Pancreas (tissue), 10 donors: ENCODE data around the gene GAS6. TPM values are rescaled to one million over a fixed set of nuclear protein-coding genes. Genes with fewer than 3 reads are reported as not detected.

Experiments
- ATAC-seq, 4 donors: fragments of 200-7000 bp; cut with Tn5 transposase; one replicate each; pipeline versions ENCODE4 v1.8.0 to v1.9.1; 2020; ENCODE audit warnings: mild to moderate bottlenecking in 4 of 4, moderate library complexity in 4 of 4
- DNase-seq, 6 donors: peaks; one replicate each; pipeline ENCODE4 v3.0.0-alpha.2; 2020
- FAIRE-seq: peaks from 2 replicates; lab custom pipeline; 2012; peaks lifted over from hg19 to GRCh38; lab: Jason Lieb, UNC
- H3K27ac ChIP-seq, 4 donors: fragments of 200-600 bp; sonication (generic); 1 replicate in 3 of 4; 2 replicates in 1 of 4; pipeline versions ENCODE4 v1.5.0 to v1.8.0; 2020
- H3K27me3 ChIP-seq, 4 donors: fragments of 200-600 bp; one replicate each; pipeline ENCODE4 v1.8.0; 2021
- H3K36me3 ChIP-seq, 3 donors: fragments of 200-600 bp; sonication (generic) in 1 of 3; one replicate each; pipeline versions ENCODE4 v1.5.0 to v1.8.0; 2020 to 2021
- H3K4me1 ChIP-seq, 3 donors: fragments of 200-600 bp; one replicate each; pipeline ENCODE4 v1.8.0; 2021
- H3K4me3 ChIP-seq, 4 donors: fragments of 200-600 bp; sonication (generic) in 2 of 4; one replicate each; pipeline versions ENCODE4 v1.5.0 to v1.8.0; 2020 to 2021
- H3K9me3 ChIP-seq, 4 donors: fragments of 200-600 bp; one replicate each; pipeline ENCODE4 v1.8.0; 2021
- WGBS, 2 donors: extraction: QIAGEN DNeasy Blood & Tissue Kit; methylation state at CpG; one replicate each; pipeline ENCODE4 v1.1.7; 2013; 5-methylcytosine and 5-hydroxymethylcytosine counted together
- intact Hi-C, 3 donors: fragments of 100-400 bp; cut with DNase I; formaldehyde crosslinking; loops; one replicate each; pipeline versions ENCODE4 v1.11.1 to v1.14.2; 2022
- polyA plus RNA-seq, 2 donors: library from polyadenylated mRNA; stranded (reverse); fragments of 200-250 nt; gene quantifications; one replicate each; pipeline ENCODE4 v1.2.3, GENCODE V29; 2013
- total RNA-seq, 6 donors: library from RNA; stranded (reverse); fragmentation: NEBNext Ultra II Directional in 4 of 6; extraction: Animal tissue kit (Norgen Biotek cat#: 25700) in 4 of 6; gene quantifications; one replicate each; pipeline versions ENCODE4 v1.2.1 to v1.2.4, GENCODE V29; 2021 to 2023
- TF ChIP-seq, protein P1 (sequence below), 4 donors: fragments of 200-600 bp; sonication (generic) in 3 of 4; IDR thresholded peaks; one replicate each; pipeline versions ENCODE4 v1.5.0 to v1.8.0; 2021; ENCODE audit warnings: antibody characterized with exemption in 4 of 4
- donor health status: healthy with polysubstance abuse.
- donor health status: DM: no; HTN: no; CAD: no; lungs with moderate emphysema.
- donor health status: DM: no; HTN: no; CAD: no.
- donor health status: control.
- donor health status: control.
- donor health status: Bipolar disorder and iron deficiency.
- donor health status: DM: yes; HTN: yes; CAD: no.
- donor health status: DM: no; HTN: no; CAD: no.
- donor health status: DM: no; HTN: no; CAD: no.
- donor health status: DM: yes; HTN: yes; CAD: no.

GAS6 gene
- total and polyA plus RNA-seq, 8 donors = 24.3 to 124 (median 42.2) TPM

DNA sequence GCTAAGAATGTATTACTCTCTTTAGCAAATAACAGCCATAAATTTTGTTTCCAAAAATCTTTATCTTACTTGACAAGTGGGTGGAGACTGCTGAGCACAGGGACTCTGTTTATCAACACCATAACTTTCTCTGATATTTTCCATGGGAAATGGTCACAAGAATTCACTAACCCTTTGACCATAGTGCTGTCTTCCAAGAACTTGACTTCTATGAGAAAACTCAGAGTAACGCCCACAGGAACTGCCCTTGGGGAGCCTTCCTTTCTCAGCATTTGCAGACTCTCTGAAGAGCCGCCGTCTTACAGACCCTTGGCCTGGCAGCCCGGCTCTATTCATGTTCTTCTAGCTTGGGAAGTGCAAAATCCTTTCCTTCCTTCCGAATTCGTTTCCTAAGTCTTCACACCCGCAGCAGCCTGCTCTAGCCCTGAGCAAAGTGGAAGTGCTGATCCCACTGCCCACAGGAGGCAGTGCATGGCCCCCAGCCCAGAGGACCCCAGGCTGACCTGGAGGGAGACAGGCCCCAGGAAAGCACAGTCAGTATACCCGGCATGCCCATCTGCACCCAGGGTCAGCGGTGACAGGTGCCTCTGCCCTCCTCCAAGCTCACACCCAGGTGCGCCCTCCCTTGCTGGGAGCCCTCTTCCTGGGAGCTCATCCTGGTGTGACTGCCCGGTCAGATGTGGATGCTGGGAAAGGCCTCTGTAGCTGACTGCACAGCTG, 10.2 kb downstream of the GAS6 start:
- 63 to 66% methylated on average over 11 of the region's 11 CpGs for WGBS, 2 donors
- H3K4me3 ChIP-seq = no peak overlapping the region
- FAIRE-seq = no peak
- peaks cover 21 to 25% (median 24%) of the 10 kb centered on the region in 3 donors for H3K4me1 ChIP-seq
- TF ChIP-seq, protein P1, sequence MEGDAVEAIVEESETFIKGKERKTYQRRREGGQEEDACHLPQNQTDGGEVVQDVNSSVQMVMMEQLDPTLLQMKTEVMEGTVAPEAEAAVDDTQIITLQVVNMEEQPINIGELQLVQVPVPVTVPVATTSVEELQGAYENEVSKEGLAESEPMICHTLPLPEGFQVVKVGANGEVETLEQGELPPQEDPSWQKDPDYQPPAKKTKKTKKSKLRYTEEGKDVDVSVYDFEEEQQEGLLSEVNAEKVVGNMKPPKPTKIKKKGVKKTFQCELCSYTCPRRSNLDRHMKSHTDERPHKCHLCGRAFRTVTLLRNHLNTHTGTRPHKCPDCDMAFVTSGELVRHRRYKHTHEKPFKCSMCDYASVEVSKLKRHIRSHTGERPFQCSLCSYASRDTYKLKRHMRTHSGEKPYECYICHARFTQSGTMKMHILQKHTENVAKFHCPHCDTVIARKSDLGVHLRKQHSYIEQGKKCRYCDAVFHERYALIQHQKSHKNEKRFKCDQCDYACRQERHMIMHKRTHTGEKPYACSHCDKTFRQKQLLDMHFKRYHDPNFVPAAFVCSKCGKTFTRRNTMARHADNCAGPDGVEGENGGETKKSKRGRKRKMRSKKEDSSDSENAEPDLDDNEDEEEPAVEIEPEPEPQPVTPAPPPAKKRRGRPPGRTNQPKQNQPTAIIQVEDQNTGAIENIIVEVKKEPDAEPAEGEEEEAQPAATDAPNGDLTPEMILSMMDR (IDR thresholded peaks at IDR 0.05) = no peak
- peak in 2 of 4 donors; percentile 21 to 36 for ATAC-seq
- H3K9me3 ChIP-seq = no peaks in the 10 kb centered on the region
- intact Hi-C loops = no loop called here
- H3K27ac ChIP-seq = peak overlapping the region in 2 of 4 donors; percentile 3 to 16
- H3K36me3 ChIP-seq = no peaks in the 10 kb centered on the region
- peak in 4 of 6 donors; percentile 11 to 54 (median 25) for DNase-seq
- no peaks in the 10 kb centered on the region for H3K27me3 ChIP-seq

- TF ChIP-seq, protein P1 (IDR thresholded peaks at IDR 0.05) = no peak
- DNase-seq (peak in 4 of 6 donors; percentile 11 to 58 (median 26)), ATAC-seq (no peak), FAIRE-seq (no peak)
- intact Hi-C loops = no loop called here
- peaks cover 21 to 25% (median 24%) of the 10 kb centered on the region in 3 donors for H3K4me1 ChIP-seq
- no peaks in the 10 kb centered on the region for H3K27me3 ChIP-seq
- H3K36me3 ChIP-seq = no peaks in the 10 kb centered on the region
- WGBS, 2 donors = 76 to 83% methylated on average over 22 of the region's 22 CpGs
- H3K27ac ChIP-seq = peak overlapping the region in 2 of 4 donors; percentile 16 to 22
- no peaks in the 10 kb centered on the region for H3K9me3 ChIP-seq
- H3K4me3 ChIP-seq = no peak overlapping the region
These were observed 11.0 kb downstream of the GAS6 start for GRCh38 chr13:113852536-113853517.

GRCh38 chr13:113851826-113852535, 11.9 kb downstream of the GAS6 start:
- FAIRE-seq = no peak
- DNase-seq = peak in 2 of 6 donors; percentile 15 to 43
- no peak for ATAC-seq
- Histone ChIP-seq H3K36me3 (no peaks in the 10 kb centered on the region), H3K27me3 (no peaks in the 10 kb centered on the region), H3K9me3 (no peaks in the 10 kb centered on the region), H3K4me3 (no peak overlapping the region), H3K27ac (no peak overlapping the region), H3K4me1 (peaks cover 17 to 22% (median 19%) of the 10 kb centered on the region in 3 donors)
- 84 to 85% methylated on average over 23 of the region's 23 CpGs for WGBS, 2 donors
- TF ChIP-seq, protein P1 (IDR thresholded peaks at IDR 0.05) = no peak
- intact Hi-C loops = no loop called here

GRCh38 chr13:113851480-113851803, 12.4 kb downstream of the GAS6 start:
- WGBS, 2 donors = 95 to 96% methylated on average over 1 of the region's 1 CpG
- FAIRE-seq = no peak
- intact Hi-C loops = no loop called here
- H3K27ac ChIP-seq = no peak overlapping the region
- no peak overlapping the region for H3K4me3 ChIP-seq
- H3K36me3 ChIP-seq = no peaks in the 10 kb centered on the region
- TF ChIP-seq, protein P1 (IDR thresholded peaks at IDR 0.05) = no peak
- no peak for DNase-seq
- H3K4me1 ChIP-seq = peaks cover 17% of the 10 kb centered on the region in 3 donors
- H3K9me3 ChIP-seq = no peaks in the 10 kb centered on the region
- ATAC-seq = no peak
- no peaks in the 10 kb centered on the region for H3K27me3 ChIP-seq
